Pancreas (tissue), 10 donors: ENCODE results near the gene GCFC2. TPM values are rescaled to one million over a fixed set of nuclear protein-coding genes. Genes with fewer than 3 reads are reported as not detected.
"Not testable (repeated sequence)": the region's sequence is repeated elsewhere in the genome, so short reads cannot be mapped to it uniquely, and the experiment has no call there.

Source experiments
- ATAC-seq, 4 donors: fragments of 200-7000 bp; cut with Tn5 transposase; one replicate each; pipeline versions ENCODE4 v1.8.0 to v1.9.1; 2020; ENCODE audit warnings: mild to moderate bottlenecking in 4 of 4, moderate library complexity in 4 of 4
- DNase-seq, 6 donors: peaks; one replicate each; pipeline ENCODE4 v3.0.0-alpha.2; 2020
- FAIRE-seq: peaks from 2 replicates; lab custom pipeline; 2012; peaks lifted over from hg19 to GRCh38; lab: Jason Lieb, UNC
- H3K27ac ChIP-seq, 4 donors: fragments of 200-600 bp; sonication (generic); 1 replicate in 3 of 4; 2 replicates in 1 of 4; pipeline versions ENCODE4 v1.5.0 to v1.8.0; 2020
- H3K27me3 ChIP-seq, 4 donors: fragments of 200-600 bp; one replicate each; pipeline ENCODE4 v1.8.0; 2021
- H3K36me3 ChIP-seq, 3 donors: fragments of 200-600 bp; sonication (generic) in 1 of 3; one replicate each; pipeline versions ENCODE4 v1.5.0 to v1.8.0; 2020 to 2021
- H3K4me1 ChIP-seq, 3 donors: fragments of 200-600 bp; one replicate each; pipeline ENCODE4 v1.8.0; 2021
- H3K4me3 ChIP-seq, 4 donors: fragments of 200-600 bp; sonication (generic) in 2 of 4; one replicate each; pipeline versions ENCODE4 v1.5.0 to v1.8.0; 2020 to 2021
- H3K9me3 ChIP-seq, 4 donors: fragments of 200-600 bp; one replicate each; pipeline ENCODE4 v1.8.0; 2021
- WGBS, 2 donors: extraction: QIAGEN DNeasy Blood & Tissue Kit; methylation state at CpG; one replicate each; pipeline ENCODE4 v1.1.7; 2013; 5-methylcytosine and 5-hydroxymethylcytosine counted together
- intact Hi-C, 3 donors: fragments of 100-400 bp; cut with DNase I; formaldehyde crosslinking; loops; one replicate each; pipeline versions ENCODE4 v1.11.1 to v1.14.2; 2022
- polyA plus RNA-seq, 2 donors: library from polyadenylated mRNA; stranded (reverse); fragments of 200-250 nt; gene quantifications; one replicate each; pipeline ENCODE4 v1.2.3, GENCODE V29; 2013
- total RNA-seq, 6 donors: library from RNA; stranded (reverse); fragmentation: NEBNext Ultra II Directional in 4 of 6; extraction: Animal tissue kit (Norgen Biotek cat#: 25700) in 4 of 6; gene quantifications; one replicate each; pipeline versions ENCODE4 v1.2.1 to v1.2.4, GENCODE V29; 2021 to 2023
- TF ChIP-seq, protein P1 (sequence below), 4 donors: fragments of 200-600 bp; sonication (generic) in 3 of 4; IDR thresholded peaks; one replicate each; pipeline versions ENCODE4 v1.5.0 to v1.8.0; 2021; ENCODE audit warnings: antibody characterized with exemption in 4 of 4
- donor health status: healthy with polysubstance abuse.
- donor health status: DM: no; HTN: no; CAD: no; lungs with moderate emphysema.
- donor health status: DM: no; HTN: no; CAD: no.
- donor health status: control.
- donor health status: control.
- donor health status: Bipolar disorder and iron deficiency.
- donor health status: DM: yes; HTN: yes; CAD: no.
- donor health status: DM: no; HTN: no; CAD: no.
- donor health status: DM: no; HTN: no; CAD: no.
- donor health status: DM: yes; HTN: yes; CAD: no.

The GCFC2 gene
- total and polyA plus RNA-seq, 8 donors: 11.5 to 22.5 (median 14.6) TPM

DNA sequence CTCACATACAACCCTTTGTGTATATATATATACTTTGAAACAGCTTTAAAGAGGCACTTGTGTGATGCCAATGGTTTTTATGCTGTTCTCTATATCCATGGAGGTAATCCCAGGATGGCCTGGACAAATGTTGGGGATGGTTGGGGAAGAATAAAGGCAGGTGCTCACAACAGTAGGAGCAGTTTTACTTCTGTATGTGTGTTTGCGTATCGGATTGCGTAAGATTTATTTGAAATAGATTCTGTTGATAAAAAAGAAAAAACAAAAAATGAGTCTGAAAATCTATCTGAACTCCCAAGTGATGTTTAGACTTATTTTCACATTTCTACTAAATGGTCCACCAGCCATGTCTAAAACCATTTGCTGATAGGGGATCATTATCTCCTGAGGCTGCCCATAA is 34.8 kb downstream of the GCFC2 start:
- Histone ChIP-seq H3K27me3 (no peaks in the 10 kb centered on the region), H3K4me1 (peaks cover 0 to 4% (median 0%) of the 10 kb centered on the region in 3 donors), H3K4me3 (no peak overlapping the region), H3K9me3 (no peaks in the 10 kb centered on the region), H3K36me3 (peaks cover 0 to 5% (median 0%) of the 10 kb centered on the region in 3 donors), H3K27ac (no peak overlapping the region)
- DNase-seq: no peak
- TF ChIP-seq, protein P1, sequence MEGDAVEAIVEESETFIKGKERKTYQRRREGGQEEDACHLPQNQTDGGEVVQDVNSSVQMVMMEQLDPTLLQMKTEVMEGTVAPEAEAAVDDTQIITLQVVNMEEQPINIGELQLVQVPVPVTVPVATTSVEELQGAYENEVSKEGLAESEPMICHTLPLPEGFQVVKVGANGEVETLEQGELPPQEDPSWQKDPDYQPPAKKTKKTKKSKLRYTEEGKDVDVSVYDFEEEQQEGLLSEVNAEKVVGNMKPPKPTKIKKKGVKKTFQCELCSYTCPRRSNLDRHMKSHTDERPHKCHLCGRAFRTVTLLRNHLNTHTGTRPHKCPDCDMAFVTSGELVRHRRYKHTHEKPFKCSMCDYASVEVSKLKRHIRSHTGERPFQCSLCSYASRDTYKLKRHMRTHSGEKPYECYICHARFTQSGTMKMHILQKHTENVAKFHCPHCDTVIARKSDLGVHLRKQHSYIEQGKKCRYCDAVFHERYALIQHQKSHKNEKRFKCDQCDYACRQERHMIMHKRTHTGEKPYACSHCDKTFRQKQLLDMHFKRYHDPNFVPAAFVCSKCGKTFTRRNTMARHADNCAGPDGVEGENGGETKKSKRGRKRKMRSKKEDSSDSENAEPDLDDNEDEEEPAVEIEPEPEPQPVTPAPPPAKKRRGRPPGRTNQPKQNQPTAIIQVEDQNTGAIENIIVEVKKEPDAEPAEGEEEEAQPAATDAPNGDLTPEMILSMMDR (IDR thresholded peaks at IDR 0.05): no peak
- WGBS, 2 donors: 89 to 91% methylated on average over 3 of the region's 3 CpGs
- intact Hi-C loops: no loop called here
- no peak for ATAC-seq
- no peak for FAIRE-seq

DNA sequence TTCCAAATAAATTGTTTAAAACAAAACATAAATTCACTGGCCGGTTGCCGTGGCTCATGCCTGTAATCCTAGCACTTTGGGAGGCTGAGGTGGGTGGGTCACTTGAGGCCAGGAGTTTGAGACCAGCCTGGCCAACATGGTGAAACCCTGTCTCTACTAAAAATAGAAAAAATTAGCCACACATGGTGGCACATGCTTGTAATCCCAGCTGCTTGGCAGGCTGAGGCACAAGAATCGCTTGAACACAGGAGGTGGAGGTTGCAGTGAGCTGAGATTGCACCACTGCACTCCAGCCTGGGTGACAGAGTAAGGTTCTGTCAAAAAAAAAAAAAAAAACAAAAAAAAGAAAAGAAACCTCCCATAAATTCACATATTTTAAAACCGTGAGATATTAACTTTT is 35.3 kb downstream of the GCFC2 start:
- DNase-seq, H3K36me3 ChIP-seq, ATAC-seq, H3K4me1 ChIP-seq, H3K4me3 ChIP-seq, H3K27ac ChIP-seq, FAIRE-seq, H3K27me3 ChIP-seq, intact Hi-C loops, H3K9me3 ChIP-seq: not testable (repeated sequence)
- 74 to 86% methylated on average over 4 of the region's 4 CpGs for WGBS, 2 donors

DNA sequence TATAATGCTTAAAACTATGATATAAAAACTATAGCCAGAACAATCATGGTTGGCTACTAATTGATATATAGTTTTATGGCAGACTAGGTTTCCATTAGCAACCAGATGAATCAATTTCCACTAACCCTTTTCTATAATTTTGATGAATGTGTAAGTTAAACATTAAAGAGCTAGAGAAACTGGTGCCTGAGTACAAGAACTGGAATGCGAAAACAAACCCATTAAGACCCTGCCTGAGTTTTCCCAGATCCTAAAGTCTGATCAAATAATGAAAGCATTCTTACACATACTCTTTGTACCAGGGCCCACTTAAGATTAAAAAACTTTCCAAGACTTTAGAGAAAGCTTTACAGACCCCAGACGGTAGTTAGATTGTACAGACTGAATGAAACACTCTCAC is 42.8 kb downstream of the GCFC2 start:
- FAIRE-seq: no peak
- peak overlapping the region in 2 of 4 donors; percentile 13 to 20 for H3K27ac ChIP-seq
- WGBS, 2 donors: 68% methylated on average over 2 of the region's 2 CpGs
- no peaks in the 10 kb centered on the region for H3K4me1 ChIP-seq
- TF ChIP-seq, protein P1 (IDR thresholded peaks at IDR 0.05): no peak
- H3K9me3 ChIP-seq: no peaks in the 10 kb centered on the region
- no peak for DNase-seq
- no peak for ATAC-seq
- no peaks in the 10 kb centered on the region for H3K27me3 ChIP-seq
- peaks cover 0 to 4% (median 0%) of the 10 kb centered on the region in 3 donors for H3K36me3 ChIP-seq
- no peak overlapping the region for H3K4me3 ChIP-seq
- intact Hi-C loops: no loop called here

DNA sequence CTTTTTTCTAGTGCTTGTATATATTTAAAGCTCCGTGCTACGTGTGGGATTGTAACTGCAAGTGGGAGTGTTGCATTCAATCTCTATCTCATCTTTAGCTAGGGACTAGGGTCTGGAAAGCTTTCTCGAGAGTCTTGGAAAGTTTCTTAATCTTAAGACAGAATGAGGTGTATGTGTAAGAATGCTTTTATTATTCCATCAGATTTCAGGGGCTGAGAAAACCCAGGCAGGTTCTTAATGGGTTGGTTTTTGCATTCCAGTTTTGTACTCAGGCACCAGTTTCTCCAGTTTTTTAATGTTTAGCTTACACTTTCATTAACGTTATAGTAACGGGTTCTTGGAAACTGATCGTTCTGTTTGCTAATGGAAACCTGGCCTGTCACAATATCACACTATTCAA is 43.8 kb downstream of the GCFC2 start:
- Histone ChIP-seq H3K27me3 (no peaks in the 10 kb centered on the region), H3K4me1 (no peaks in the 10 kb centered on the region), H3K9me3 (no peaks in the 10 kb centered on the region), H3K4me3 (no peak overlapping the region), H3K36me3 (no peaks in the 10 kb centered on the region), H3K27ac (no peak overlapping the region)
- TF ChIP-seq, protein P1 (IDR thresholded peaks at IDR 0.05): no peak
- FAIRE-seq (no peak), DNase-seq (no peak), ATAC-seq (no peak)
- intact Hi-C loops: no loop called here
- 44 to 48% methylated on average over 6 of the region's 6 CpGs for WGBS, 2 donors

DNA sequence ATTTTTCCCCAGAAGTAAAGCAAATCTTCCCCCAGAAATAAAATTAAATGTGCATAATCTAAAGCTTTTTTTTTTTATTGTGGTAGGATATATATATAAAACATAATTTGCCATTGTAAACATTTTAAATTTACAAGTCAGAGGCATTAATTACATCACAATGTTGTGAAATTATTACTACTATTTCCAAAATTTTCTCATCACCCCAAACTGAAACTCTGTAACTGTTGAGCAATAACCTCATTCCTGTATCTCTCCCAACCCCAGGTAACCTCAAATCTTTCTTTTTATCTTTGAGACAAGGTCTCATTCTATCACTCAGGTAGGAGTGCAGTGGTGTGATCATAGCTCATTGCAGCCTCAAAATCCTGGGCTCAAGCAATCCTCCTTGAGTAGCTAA is 52.9 kb downstream of the GCFC2 start:
- TF ChIP-seq, protein P1 (IDR thresholded peaks at IDR 0.05): no peak
- H3K4me3 ChIP-seq: no peak overlapping the region
- no peaks in the 10 kb centered on the region for H3K4me1 ChIP-seq
- DNase-seq: no peak
- FAIRE-seq: no peak
- no peak for ATAC-seq
- H3K27ac ChIP-seq: no peak overlapping the region
- no peaks in the 10 kb centered on the region for H3K9me3 ChIP-seq
- peaks cover 0 to 52% (median 23%) of the 10 kb centered on the region in 3 donors for H3K36me3 ChIP-seq
- no peaks in the 10 kb centered on the region for H3K27me3 ChIP-seq
- intact Hi-C loops: no loop called here
